ENCODE measurements around the gene GPC4. TPM values are rescaled to one million over a fixed set of nuclear protein-coding genes. Genes with fewer than 3 reads are reported as not detected.
A peak's percentile ranks its signal among the peaks of the same experiment; 100 is the strongest.

GPC4 gene
- total RNA-seq, 1 donor from 2014 or later, result 86.4 TPM

DNA sequence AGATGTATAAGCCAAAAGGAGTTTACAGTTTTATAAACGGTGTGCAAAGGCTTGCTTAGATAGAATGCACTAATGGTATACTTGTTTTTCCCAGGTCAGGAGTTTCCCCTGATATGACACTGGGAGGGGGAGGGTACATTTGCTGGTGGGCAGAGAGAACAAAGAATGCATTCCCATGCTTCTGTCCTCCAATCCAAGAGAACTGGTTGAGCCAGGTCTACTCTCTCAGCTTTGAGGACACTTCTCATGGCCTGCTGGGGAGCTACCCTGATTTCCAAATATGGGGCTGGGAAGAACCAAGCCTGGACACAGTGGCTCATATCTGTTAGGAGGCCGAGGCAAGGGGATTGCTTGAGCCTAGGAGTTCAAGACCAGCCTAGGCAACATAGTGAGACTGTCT lies 3.3 kb upstream of the GPC4 start:
- no peak overlapping the region for H3K9ac ChIP-seq (ENCODE audit: low read length)
- no peak overlapping the region for H3K4me2 ChIP-seq (ENCODE audit: low read length)
- no peaks in the 10 kb centered on the region for H3K36me3 Mint-ChIP-seq (ENCODE audit: low read depth, unreplicated experiment)
- FAIRE-seq (peak; percentile 65), DNase-seq (ENCODE audit: low read depth) (no peak)
- H3K4me1 ChIP-seq (ENCODE audit: insufficient read depth, low read length), result no peaks in the 10 kb centered on the region
- no peaks in the 10 kb centered on the region for H3K9me3 Mint-ChIP-seq (ENCODE audit: unreplicated experiment)
- H4K20me1 ChIP-seq (ENCODE audit: insufficient read depth, low read length), result no peaks in the 10 kb centered on the region
- peaks cover 2% of the 10 kb centered on the region for H3K4me1 Mint-ChIP-seq (ENCODE audit: low read depth, unreplicated experiment)
- no peak overlapping the region for H3K27ac Mint-ChIP-seq (ENCODE audit: unreplicated experiment)
- H3K4me3 Mint-ChIP-seq (ENCODE audit: unreplicated experiment), result no peak overlapping the region
- no peak for TF ChIP-seq EZH2 (IDR thresholded peaks at IDR 0.05; ENCODE audit: insufficient read depth, low read length)
- TF ChIP-seq, protein P1, sequence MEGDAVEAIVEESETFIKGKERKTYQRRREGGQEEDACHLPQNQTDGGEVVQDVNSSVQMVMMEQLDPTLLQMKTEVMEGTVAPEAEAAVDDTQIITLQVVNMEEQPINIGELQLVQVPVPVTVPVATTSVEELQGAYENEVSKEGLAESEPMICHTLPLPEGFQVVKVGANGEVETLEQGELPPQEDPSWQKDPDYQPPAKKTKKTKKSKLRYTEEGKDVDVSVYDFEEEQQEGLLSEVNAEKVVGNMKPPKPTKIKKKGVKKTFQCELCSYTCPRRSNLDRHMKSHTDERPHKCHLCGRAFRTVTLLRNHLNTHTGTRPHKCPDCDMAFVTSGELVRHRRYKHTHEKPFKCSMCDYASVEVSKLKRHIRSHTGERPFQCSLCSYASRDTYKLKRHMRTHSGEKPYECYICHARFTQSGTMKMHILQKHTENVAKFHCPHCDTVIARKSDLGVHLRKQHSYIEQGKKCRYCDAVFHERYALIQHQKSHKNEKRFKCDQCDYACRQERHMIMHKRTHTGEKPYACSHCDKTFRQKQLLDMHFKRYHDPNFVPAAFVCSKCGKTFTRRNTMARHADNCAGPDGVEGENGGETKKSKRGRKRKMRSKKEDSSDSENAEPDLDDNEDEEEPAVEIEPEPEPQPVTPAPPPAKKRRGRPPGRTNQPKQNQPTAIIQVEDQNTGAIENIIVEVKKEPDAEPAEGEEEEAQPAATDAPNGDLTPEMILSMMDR (IDR thresholded peaks at IDR 0.05; ENCODE audit: insufficient read depth, low read depth, low read length), result no peak
- no peak overlapping the region for H3K27ac ChIP-seq (ENCODE audit: low read depth, low read length)
- no peaks in the 10 kb centered on the region for H3K9me3 ChIP-seq (ENCODE audit: insufficient read depth, low read depth, low read length)
- H3K27me3 Mint-ChIP-seq (ENCODE audit: low read depth, unreplicated experiment), result peaks cover 4% of the 10 kb centered on the region
- H3K27me3 ChIP-seq (ENCODE audit: insufficient read depth, low read length), result peaks cover 3% of the 10 kb centered on the region
- no peak overlapping the region for H2AFZ ChIP-seq (ENCODE audit: low read depth, low read length)
- no peaks in the 10 kb centered on the region for H3K79me2 ChIP-seq (ENCODE audit: insufficient read depth, low read length)
- no peak overlapping the region for H3K4me3 ChIP-seq (ENCODE audit: insufficient read depth, low read depth, low read length)
- no peaks in the 10 kb centered on the region for H3K36me3 ChIP-seq (ENCODE audit: insufficient read depth, low read length)

DNA sequence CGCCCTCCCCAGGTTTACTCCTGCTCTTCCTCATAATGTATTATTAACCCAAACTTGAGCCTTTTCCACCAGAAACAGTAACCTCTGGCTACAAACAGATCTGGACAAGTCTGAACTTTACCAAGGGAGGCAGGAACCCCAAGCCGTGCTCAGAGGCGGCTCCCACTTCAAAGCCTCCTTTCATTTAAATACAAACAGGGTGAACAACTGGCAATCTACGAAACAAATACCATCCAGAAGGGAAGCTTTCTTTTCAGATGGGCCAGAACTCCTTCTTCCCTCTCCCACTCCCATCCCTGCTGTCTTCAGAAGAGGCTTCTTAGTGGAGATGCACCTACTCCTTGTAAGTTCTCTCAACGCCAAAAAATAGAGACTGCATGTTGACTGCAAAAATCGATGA lies 2.1 kb upstream of the GPC4 start:
- H3K36me3 ChIP-seq (ENCODE audit: insufficient read depth, low read length), result no peaks in the 10 kb centered on the region
- H3K9me3 ChIP-seq (ENCODE audit: insufficient read depth, low read depth, low read length), result no peaks in the 10 kb centered on the region
- H3K27ac ChIP-seq (ENCODE audit: low read depth, low read length), result no peak overlapping the region
- TF ChIP-seq, protein P1 (IDR thresholded peaks at IDR 0.05; ENCODE audit: insufficient read depth, low read depth, low read length), result no peak
- no peak for TF ChIP-seq EZH2 (IDR thresholded peaks at IDR 0.05; ENCODE audit: insufficient read depth, low read length)
- Mint-ChIP-seq H3K27me3 (ENCODE audit: low read depth, unreplicated experiment) (peaks cover 4% of the 10 kb centered on the region), H3K36me3 (ENCODE audit: low read depth, unreplicated experiment) (no peaks in the 10 kb centered on the region), H3K4me1 (ENCODE audit: low read depth, unreplicated experiment) (peaks cover 6% of the 10 kb centered on the region), H3K27ac (ENCODE audit: unreplicated experiment) (no peak overlapping the region), H3K9me3 (ENCODE audit: unreplicated experiment) (no peaks in the 10 kb centered on the region), H3K4me3 (ENCODE audit: unreplicated experiment) (no peak overlapping the region)
- peaks cover 6% of the 10 kb centered on the region for H3K4me1 ChIP-seq (ENCODE audit: insufficient read depth, low read length)
- no peak overlapping the region for H3K4me3 ChIP-seq (ENCODE audit: insufficient read depth, low read depth, low read length)
- FAIRE-seq (no peak), DNase-seq (ENCODE audit: low read depth) (no peak)
- H3K27me3 ChIP-seq (ENCODE audit: insufficient read depth, low read length), result peaks cover 3% of the 10 kb centered on the region
- H3K4me2 ChIP-seq (ENCODE audit: low read length), result no peak overlapping the region
- no peak overlapping the region for H2AFZ ChIP-seq (ENCODE audit: low read depth, low read length)
- no peak overlapping the region for H3K9ac ChIP-seq (ENCODE audit: low read length)
- no peaks in the 10 kb centered on the region for H3K79me2 ChIP-seq (ENCODE audit: insufficient read depth, low read length)
- H4K20me1 ChIP-seq (ENCODE audit: insufficient read depth, low read length), result no peaks in the 10 kb centered on the region

DNA sequence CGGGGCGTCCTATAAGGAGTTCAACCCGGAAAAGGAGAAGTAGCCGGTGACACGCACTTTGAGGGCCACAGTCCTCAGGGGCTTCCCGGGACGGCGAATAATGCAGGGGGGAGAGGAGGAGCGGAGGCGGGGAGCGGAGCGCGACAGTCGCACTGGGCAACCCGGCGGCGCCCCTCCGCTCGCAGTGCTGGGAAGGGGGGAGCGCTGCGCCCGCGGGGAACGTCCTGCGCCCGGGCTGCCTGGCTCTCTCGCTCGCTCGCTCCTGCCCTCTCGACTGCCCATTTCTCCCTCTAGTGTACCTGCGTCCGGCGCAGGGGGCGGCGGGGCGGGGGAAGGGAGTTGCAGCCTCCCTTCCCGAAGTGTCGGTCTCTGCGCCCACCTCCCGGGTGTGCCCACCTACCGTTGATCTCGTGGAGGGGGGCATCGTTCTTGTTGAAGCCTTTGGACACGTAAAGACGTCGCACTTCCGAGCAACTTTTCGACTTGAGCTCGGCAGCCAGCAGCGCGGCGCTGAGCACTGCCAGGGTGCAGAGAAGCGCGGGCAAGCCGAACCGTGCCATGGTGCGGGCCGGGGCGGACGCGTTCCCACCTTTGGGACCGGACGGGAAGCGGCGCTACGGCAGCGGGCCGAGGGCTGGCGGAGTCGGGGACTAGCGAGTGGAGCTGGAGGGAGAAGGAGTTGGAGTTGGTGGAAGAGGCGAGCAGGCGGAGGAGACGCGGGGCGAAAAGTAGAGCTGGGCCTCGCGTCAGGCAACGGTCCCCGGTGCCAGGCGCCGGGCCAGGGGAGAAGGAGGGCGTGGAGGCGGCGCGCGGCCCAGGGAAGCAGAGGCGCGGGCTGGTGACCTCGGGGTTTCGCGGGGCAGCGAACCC lies 648 bp downstream of the GPC4 start:
- no peak for FAIRE-seq
- peaks cover 4% of the 10 kb centered on the region for H3K27me3 Mint-ChIP-seq (ENCODE audit: low read depth, unreplicated experiment)
- Histone ChIP-seq H3K9ac (ENCODE audit: low read length) (peak overlapping the region; percentile 69), H3K36me3 (ENCODE audit: insufficient read depth, low read length) (no peaks in the 10 kb centered on the region), H3K79me2 (ENCODE audit: insufficient read depth, low read length) (peaks cover 15% of the 10 kb centered on the region), H3K27me3 (ENCODE audit: insufficient read depth, low read length) (peaks cover 3% of the 10 kb centered on the region), H3K4me2 (ENCODE audit: low read length) (peak overlapping the region; percentile 86), H4K20me1 (ENCODE audit: insufficient read depth, low read length) (no peaks in the 10 kb centered on the region), H3K27ac (ENCODE audit: low read depth, low read length) (no peak overlapping the region), H3K9me3 (ENCODE audit: insufficient read depth, low read depth, low read length) (no peaks in the 10 kb centered on the region), H3K4me3 (ENCODE audit: insufficient read depth, low read depth, low read length) (peak overlapping the region; percentile 58), H3K4me1 (ENCODE audit: insufficient read depth, low read length) (peaks cover 8% of the 10 kb centered on the region), H2AFZ (ENCODE audit: low read depth, low read length) (peak overlapping the region; percentile 69)
- H3K4me1 Mint-ChIP-seq (ENCODE audit: low read depth, unreplicated experiment), result peaks cover 13% of the 10 kb centered on the region
- H3K4me3 Mint-ChIP-seq (ENCODE audit: unreplicated experiment), result peak overlapping the region; percentile 93
- no peak for TF ChIP-seq EZH2 (IDR thresholded peaks at IDR 0.05; ENCODE audit: insufficient read depth, low read length)
- TF ChIP-seq, protein P1 (IDR thresholded peaks at IDR 0.05; ENCODE audit: insufficient read depth, low read depth, low read length), result no peak
- H3K27ac Mint-ChIP-seq (ENCODE audit: unreplicated experiment), result peak overlapping the region; percentile 91
- no peaks in the 10 kb centered on the region for H3K36me3 Mint-ChIP-seq (ENCODE audit: low read depth, unreplicated experiment)
- peak; percentile 10 for DNase-seq (ENCODE audit: low read depth)
- no peaks in the 10 kb centered on the region for H3K9me3 Mint-ChIP-seq (ENCODE audit: unreplicated experiment)

Data from astrocyte (in vitro differentiated cells and primary cell).